PC-3 (cell line): ENCODE results near the gene FIBCD1. TPM values are rescaled to one million over a fixed set of nuclear protein-coding genes. Genes with fewer than 3 reads are reported as not detected.
"Not testable (repeated sequence)": the region's sequence is repeated elsewhere in the genome, so short reads cannot be mapped to it uniquely, and the experiment has no call there.

Experiments
- ATAC-seq: fragments of 200-7000 bp; cut with Tn5 transposase; 2 replicates; pipeline ENCODE4 v1.9.1; 2020; ENCODE audit warnings: mild to moderate bottlenecking, moderate library complexity
- BruUV-seq: library from RNA; stranded (reverse); fragments of 400-500 nt; replicated peaks from 2 replicates; lab custom pipeline; 2021; lab: Mats Ljungman, UMichigan
- CTCF ChIA-PET: fragments of 300-600 bp; sonication (Branson Sonifier 250); formaldehyde crosslinking; loops from one replicate; lab custom pipeline; 2022; ENCODE audit warnings: antibody characterized with exemption; lab: Charles Lee
- POLR2A ChIA-PET: fragments of 300-600 bp; sonication (Branson Sonifier 250); formaldehyde crosslinking; loops from one replicate; lab custom pipeline; 2022; ENCODE audit warnings: antibody characterized with exemption; ENCODE audit not compliant: unreplicated experiment; lab: Charles Lee
- DNase-seq: peaks from one replicate; pipeline ENCODE4 v3.0.0-alpha.2; 2015
- H2AFZ ChIP-seq: fragments of 300-600 bp; sonication (generic); 2 replicates; pipeline ENCODE4 v1.6.0; 2016; ENCODE audit warnings: antibody characterized with exemption, low read length
- H3F3A ChIP-seq: fragments of 300-600 bp; sonication (generic); one replicate; pipeline ENCODE4 v1.6.0; 2017; ENCODE audit warnings: antibody characterized with exemption, low read length, control low read depth, mild to moderate bottlenecking; ENCODE audit not compliant: unreplicated experiment
- H3K27ac ChIP-seq: fragments of 300-600 bp; sonication (generic); 2 replicates; pipeline ENCODE4 v1.5.1; 2016; ENCODE audit warnings: mild to moderate bottlenecking, low read length
- H3K27me3 ChIP-seq: fragments of 300-600 bp; sonication (generic); 2 replicates; pipeline ENCODE4 v1.6.1; 2016; ENCODE audit warnings: low read length, mixed read lengths
- H3K36me3 ChIP-seq: fragments of 300-600 bp; sonication (generic); 2 replicates; pipeline ENCODE4 v1.6.1; 2016; ENCODE audit warnings: low read depth, mixed run types, low read length, mixed read lengths
- H3K4me1 ChIP-seq: fragments of 300-600 bp; sonication (generic); 2 replicates; pipeline ENCODE4 v1.5.1; 2016; ENCODE audit warnings: low read length; ENCODE audit not compliant: insufficient read depth
- H3K4me2 ChIP-seq: fragments of 300-600 bp; sonication (generic); 2 replicates; pipeline ENCODE4 v1.6.0; 2016; ENCODE audit warnings: low read length
- H3K4me3 ChIP-seq: fragments of 300-600 bp; sonication (generic); 2 replicates; pipeline ENCODE4 v1.5.1; 2016; ENCODE audit warnings: mild to moderate bottlenecking, low read length, mixed read lengths
- H3K79me2 ChIP-seq: fragments of 300-600 bp; sonication (generic); 2 replicates; pipeline ENCODE4 v1.6.1; 2017; ENCODE audit warnings: low read length, mixed read lengths
- H3K9ac ChIP-seq: fragments of 300-600 bp; sonication (generic); 2 replicates; pipeline ENCODE4 v1.6.0; 2016; ENCODE audit warnings: mild to moderate bottlenecking, low read length
- H3K9me2 ChIP-seq: fragments of 300-600 bp; sonication (generic); replicated peaks from 2 replicates; pipeline ENCODE4 v1.6.1; 2016; ENCODE audit warnings: mixed run types, low read length, mixed read lengths
- H3K9me3 ChIP-seq: fragments of 300-600 bp; sonication (generic); 2 replicates; pipeline ENCODE4 v1.6.1; 2016; ENCODE audit warnings: low read length, mixed read lengths
- H4K20me1 ChIP-seq: fragments of 300-600 bp; sonication (generic); 2 replicates; pipeline ENCODE4 v1.6.1; 2016; ENCODE audit warnings: low read length, mixed read lengths
- EZH2 ChIP-seq: fragments of 300-600 bp; sonication (generic); IDR thresholded peaks from one replicate; pipeline ENCODE4 v1.6.1; 2017; ENCODE audit warnings: antibody characterized with exemption, mild to moderate bottlenecking, low read length; ENCODE audit not compliant: unreplicated experiment
- EZH2phosphoT487 ChIP-seq: fragments of 300-600 bp; sonication (generic); IDR thresholded peaks from 2 replicates; pipeline ENCODE4 v1.6.1; 2018; ENCODE audit warnings: mild to moderate bottlenecking, antibody characterized with exemption, low read length, borderline replicate concordance
- intact Hi-C: fragments of 100-400 bp; cut with micrococcal nuclease; formaldehyde crosslinking; loops from 2 replicates; pipeline ENCODE4 v1.9.0; 2023
- total RNA-seq: library from RNA; depleted of rRNA; stranded (reverse); fragments of >200 nt; gene quantifications from 2 replicates; pipeline ENCODE4 v1.2.3, GENCODE V29; 2014
- TF ChIP-seq, protein P1 (sequence below): fragments of 300-600 bp; sonication (generic); conservative IDR thresholded peaks from 2 replicates; pipeline ENCODE4 v1.5.1; 2017; ENCODE audit warnings: antibody characterized with exemption, low read depth, mild to moderate bottlenecking, low read length

The FIBCD1 gene
- total RNA-seq, 1 experiment from 2014 or later: 8.9 TPM

DNA sequence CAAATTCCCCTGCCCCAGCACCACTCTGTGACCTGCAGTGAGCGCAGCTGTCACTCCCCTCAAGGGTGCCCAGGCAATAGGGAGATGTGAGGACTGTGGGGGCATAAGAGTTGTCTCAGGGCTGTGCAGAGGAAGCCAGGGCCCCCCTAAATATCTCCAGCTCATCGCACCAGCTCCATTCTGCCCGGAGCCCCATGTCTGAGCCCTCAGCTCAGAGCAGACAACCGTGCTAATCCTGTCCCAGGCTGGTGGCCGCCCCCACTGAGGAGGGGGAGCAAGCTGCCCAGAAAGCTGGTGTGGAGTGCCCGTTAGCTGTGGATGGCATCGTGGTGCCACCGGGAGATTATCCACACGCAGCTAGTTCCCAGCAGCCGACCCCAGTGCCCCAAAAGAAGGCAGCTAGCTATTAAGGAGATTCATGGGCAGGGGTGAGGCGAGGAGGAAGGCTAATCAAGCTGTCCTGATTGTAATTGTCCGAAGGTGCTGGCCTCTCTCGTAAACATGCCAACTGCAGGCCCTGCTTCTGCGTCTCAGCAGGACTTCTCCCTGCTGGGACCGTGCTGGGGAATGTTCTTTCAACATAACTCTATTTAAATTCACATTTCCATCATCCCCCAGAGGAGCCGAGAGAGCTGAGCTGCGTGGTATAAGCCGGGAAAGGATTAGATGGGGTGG is 17.0 kb upstream of the FIBCD1 start:
- ATAC-seq (no peak), DNase-seq (no peak)
- H3K9ac ChIP-seq: no peak overlapping the region
- H3F3A ChIP-seq: no peaks in the 10 kb centered on the region
- H3K4me3 ChIP-seq: no peak overlapping the region
- no peaks in the 10 kb centered on the region for H3K36me3 ChIP-seq
- intact Hi-C loops: no loop called here
- TF ChIP-seq EZH2 (no peak), EZH2phosphoT487 (no peak)
- TF ChIP-seq, protein P1, sequence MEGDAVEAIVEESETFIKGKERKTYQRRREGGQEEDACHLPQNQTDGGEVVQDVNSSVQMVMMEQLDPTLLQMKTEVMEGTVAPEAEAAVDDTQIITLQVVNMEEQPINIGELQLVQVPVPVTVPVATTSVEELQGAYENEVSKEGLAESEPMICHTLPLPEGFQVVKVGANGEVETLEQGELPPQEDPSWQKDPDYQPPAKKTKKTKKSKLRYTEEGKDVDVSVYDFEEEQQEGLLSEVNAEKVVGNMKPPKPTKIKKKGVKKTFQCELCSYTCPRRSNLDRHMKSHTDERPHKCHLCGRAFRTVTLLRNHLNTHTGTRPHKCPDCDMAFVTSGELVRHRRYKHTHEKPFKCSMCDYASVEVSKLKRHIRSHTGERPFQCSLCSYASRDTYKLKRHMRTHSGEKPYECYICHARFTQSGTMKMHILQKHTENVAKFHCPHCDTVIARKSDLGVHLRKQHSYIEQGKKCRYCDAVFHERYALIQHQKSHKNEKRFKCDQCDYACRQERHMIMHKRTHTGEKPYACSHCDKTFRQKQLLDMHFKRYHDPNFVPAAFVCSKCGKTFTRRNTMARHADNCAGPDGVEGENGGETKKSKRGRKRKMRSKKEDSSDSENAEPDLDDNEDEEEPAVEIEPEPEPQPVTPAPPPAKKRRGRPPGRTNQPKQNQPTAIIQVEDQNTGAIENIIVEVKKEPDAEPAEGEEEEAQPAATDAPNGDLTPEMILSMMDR: no peak
- H3K9me2 ChIP-seq: no peaks in the 10 kb centered on the region
- H3K9me3 ChIP-seq: no peaks in the 10 kb centered on the region
- H3K27me3 ChIP-seq: no peaks in the 10 kb centered on the region
- H3K4me1 ChIP-seq: no peaks in the 10 kb centered on the region
- POLR2A ChIA-PET: no interaction called here
- H3K79me2 ChIP-seq: no peaks in the 10 kb centered on the region
- no peaks in the 10 kb centered on the region for H4K20me1 ChIP-seq
- no peak overlapping the region for H3K4me2 ChIP-seq
- BruUV-seq: no TSS peak
- no peak overlapping the region for H2AFZ ChIP-seq
- no peak overlapping the region for H3K27ac ChIP-seq
- CTCF ChIA-PET: no interaction called here

DNA sequence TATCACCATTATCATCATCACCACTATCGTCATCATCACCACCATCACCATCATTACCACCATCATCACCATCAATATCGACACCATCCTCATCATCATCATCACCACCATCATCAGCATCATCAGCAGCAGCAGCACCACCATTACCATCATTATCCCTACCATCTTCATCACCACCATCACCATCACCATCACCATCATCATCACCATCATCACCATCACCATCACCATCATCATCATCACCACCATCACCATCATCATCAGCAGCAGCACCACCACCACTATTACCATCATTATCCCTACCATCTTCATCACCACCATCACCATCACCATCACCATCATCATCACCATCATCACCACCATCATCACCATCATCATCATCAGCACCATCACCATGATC is 15.9 kb upstream of the FIBCD1 start:
- H3K9me2 ChIP-seq, H3K27me3 ChIP-seq, ATAC-seq, intact Hi-C loops, H3K36me3 ChIP-seq, POLR2A ChIA-PET, H3K9me3 ChIP-seq, BruUV-seq, CTCF ChIA-PET, H3K79me2 ChIP-seq, H3F3A ChIP-seq, H4K20me1 ChIP-seq, DNase-seq, H3K27ac ChIP-seq, H3K4me1 ChIP-seq, H3K4me2 ChIP-seq, H2AFZ ChIP-seq, H3K4me3 ChIP-seq, H3K9ac ChIP-seq: not testable (repeated sequence)

DNA sequence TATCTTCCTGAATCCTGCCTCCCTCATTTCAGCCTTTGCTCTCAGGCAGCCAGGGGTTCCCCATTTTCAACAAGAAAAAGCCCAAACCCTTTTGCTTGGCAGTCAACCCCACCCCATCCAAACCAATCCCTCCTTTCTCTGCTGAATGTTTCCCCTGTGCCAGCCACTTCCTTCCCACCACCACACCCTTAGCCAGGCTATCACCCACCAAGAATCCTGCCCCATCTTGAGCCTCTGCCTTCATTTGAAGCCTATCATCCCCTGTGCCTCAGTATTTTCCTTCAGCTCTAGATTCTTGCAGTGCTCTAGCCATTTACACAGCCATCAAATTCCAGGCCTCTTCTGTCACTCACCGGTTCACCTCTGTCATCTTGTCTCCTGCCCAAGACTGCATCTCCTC is 15.3 kb upstream of the FIBCD1 start:
- intact Hi-C loops: no loop called here
- TF ChIP-seq EZH2: no peak
- TF ChIP-seq, protein P1: no peak
- no peaks in the 10 kb centered on the region for H3K4me1 ChIP-seq
- H3K9me3 ChIP-seq: no peaks in the 10 kb centered on the region
- POLR2A ChIA-PET: no interaction called here
- DNase-seq (no peak), ATAC-seq (no peak)
- H3K27ac ChIP-seq: no peak overlapping the region
- no peak overlapping the region for H3K4me3 ChIP-seq
- H2AFZ ChIP-seq: no peak overlapping the region
- H3K36me3 ChIP-seq: no peaks in the 10 kb centered on the region
- H3K9me2 ChIP-seq: no peaks in the 10 kb centered on the region
- CTCF ChIA-PET: no interaction called here
- no peaks in the 10 kb centered on the region for H3K79me2 ChIP-seq
- no TSS peak for BruUV-seq
- no peaks in the 10 kb centered on the region for H3F3A ChIP-seq
- no peaks in the 10 kb centered on the region for H3K27me3 ChIP-seq
- no peaks in the 10 kb centered on the region for H4K20me1 ChIP-seq
- no peak overlapping the region for H3K9ac ChIP-seq
- no peak overlapping the region for H3K4me2 ChIP-seq
